Adrenal gland (tissue), 12 donors: ENCODE results near the gene ZSCAN5B. TPM values are rescaled to one million over a fixed set of nuclear protein-coding genes. Genes with fewer than 3 reads are reported as not detected.

Experiments used
- DNase-seq, 7 donors: peaks; one replicate each; pipeline ENCODE4 v3.0.0-alpha.2; 2019 to 2020
- H3K27ac ChIP-seq, 5 donors: fragments of 200-600 bp; sonication (generic) in 4 of 5; 1 replicate in 3 of 5; 2 replicates in 2 of 5; pipeline versions ENCODE4 v1.5.1 to v1.8.0; 2016 to 2020; ENCODE audit warnings: mild to moderate bottlenecking in 1 of 5
- H3K27me3 ChIP-seq: fragments of 200-600 bp; 2 replicates; pipeline ENCODE4 v1.8.0; 2021
- H3K36me3 ChIP-seq, 2 donors: fragments of 200-600 bp; replicated peaks in 1 of 2; 1 replicate in 1 of 2; 2 replicates in 1 of 2; pipeline versions ENCODE4 v1.5.1 to v1.8.0; 2018 to 2022
- H3K4me1 ChIP-seq, 2 donors: fragments of 200-600 bp; replicated peaks in 1 of 2; 1 replicate in 1 of 2; 2 replicates in 1 of 2; pipeline versions ENCODE4 v1.5.1 to v1.8.0; 2018 to 2021
- H3K4me3 ChIP-seq, 4 donors: fragments of 200-600 bp; sonication (generic) in 3 of 4; one replicate each; pipeline ENCODE4 v1.5.1; 2016 to 2018
- H3K9me3 ChIP-seq, 3 donors: fragments of 200-600 bp; sonication (generic) in 1 of 3; replicated peaks in 1 of 3; 1 replicate in 2 of 3; 2 replicates in 1 of 3; pipeline versions ENCODE4 v1.5.1 to v1.8.0; 2016 to 2021
- POLR2A ChIP-seq, 2 donors: fragments of 450-650 bp; IDR thresholded peaks; one replicate each; pipeline ENCODE4 v1.6.1; 2017; ENCODE audit warnings: antibody characterized with exemption in 2 of 2, mild to moderate bottlenecking in 2 of 2, moderate library complexity in 1 of 2
- WGBS, 4 donors: extraction: QIAGEN DNeasy Blood & Tissue Kit in 2 of 4; methylation state at CpG; one replicate each; pipeline versions ENCODE4 v1.1.5 to v1.1.7; 2013 to 2017; 5-methylcytosine and 5-hydroxymethylcytosine counted together
- intact Hi-C, 2 donors: fragments of 100-400 bp; cut with DNase I; formaldehyde crosslinking; loops; one replicate each; pipeline versions ENCODE4 v1.14.1 to v1.15.0; 2022 to 2023
- polyA plus RNA-seq, 3 donors: library from polyadenylated mRNA; stranded (reverse); fragments of 200-250 nt in 2 of 3; fragments of 350-450 nt in 1 of 3; fragmentation: Illumina TruSeq in 1 of 3; extraction: RNeasy Lipid Tissue Mini Kit (QIAGEN cat#74804) in 1 of 3; gene quantifications; one replicate each; pipeline ENCODE4 v1.2.3, GENCODE V29; 2013 to 2014
- total RNA-seq, 9 donors: library from RNA; depleted of rRNA in 4 of 9; stranded (reverse); fragments of >200 nt in 4 of 9; fragments of 120-200 nt in 1 of 9; fragmentation: NEBNext Ultra II Directional in 1 of 9; extraction: Animal tissue kit (Norgen Biotek cat#: 25700) in 1 of 9; gene quantifications; one replicate each; pipeline versions ENCODE4 v1.1.0 to v1.2.4, GENCODE V29; 2013 to 2023
- TF ChIP-seq, protein P1 (sequence below), 6 experiments: fragments of 450-650 bp in 4 of 6; fragments of 200-600 bp in 2 of 6; sonication (generic) in 1 of 6; IDR thresholded peaks; 1 replicate in 5 of 6; 2 replicates in 1 of 6; pipeline versions ENCODE4 v1.5.1 to v1.8.0; 2016 to 2021; ENCODE audit warnings: antibody characterized with exemption in 6 of 6, mild to moderate bottlenecking in 2 of 6, moderate library complexity in 1 of 6
- donor health status: healthy with polysubstance abuse.
- donor health status: Bipolar disorder and iron deficiency.
- donor health status: DM: yes; HTN: yes; CAD: no.
- donor health status: DM: no; HTN: no; CAD: no.
- donor health status: DM: no; HTN: no; CAD: no.
- donor health status: DM: yes; HTN: yes; CAD: no.

The ZSCAN5B gene
- total and polyA plus RNA-seq, 12 donors: 0.09 to 0.19 (median 0.12) TPM; not detected in 8

DNA sequence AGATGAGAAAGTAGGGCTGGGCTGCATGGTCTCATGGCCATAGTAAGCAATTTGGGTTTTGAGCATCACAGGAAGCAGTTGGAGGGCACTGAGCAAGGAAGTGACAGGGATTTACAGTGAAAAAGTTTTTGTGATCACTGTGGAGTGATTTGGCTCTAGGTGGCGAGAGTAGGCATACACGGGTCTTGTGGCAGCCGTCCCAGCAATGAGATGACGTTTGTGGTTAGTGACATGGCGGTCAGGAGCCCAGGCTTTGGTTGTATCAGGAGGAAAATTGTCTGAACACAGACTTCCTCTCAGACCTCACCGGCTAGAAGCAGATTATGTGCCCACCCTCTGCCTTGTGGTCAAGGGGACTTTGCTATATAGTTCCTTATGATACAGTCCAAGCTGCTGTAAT is 53.2 kb downstream of the ZSCAN5B start:
- intact Hi-C loops: no loop called here
- H3K27ac ChIP-seq: no peak overlapping the region
- TF ChIP-seq POLR2A (IDR thresholded peaks at IDR 0.05): no peak
- TF ChIP-seq, protein P1, sequence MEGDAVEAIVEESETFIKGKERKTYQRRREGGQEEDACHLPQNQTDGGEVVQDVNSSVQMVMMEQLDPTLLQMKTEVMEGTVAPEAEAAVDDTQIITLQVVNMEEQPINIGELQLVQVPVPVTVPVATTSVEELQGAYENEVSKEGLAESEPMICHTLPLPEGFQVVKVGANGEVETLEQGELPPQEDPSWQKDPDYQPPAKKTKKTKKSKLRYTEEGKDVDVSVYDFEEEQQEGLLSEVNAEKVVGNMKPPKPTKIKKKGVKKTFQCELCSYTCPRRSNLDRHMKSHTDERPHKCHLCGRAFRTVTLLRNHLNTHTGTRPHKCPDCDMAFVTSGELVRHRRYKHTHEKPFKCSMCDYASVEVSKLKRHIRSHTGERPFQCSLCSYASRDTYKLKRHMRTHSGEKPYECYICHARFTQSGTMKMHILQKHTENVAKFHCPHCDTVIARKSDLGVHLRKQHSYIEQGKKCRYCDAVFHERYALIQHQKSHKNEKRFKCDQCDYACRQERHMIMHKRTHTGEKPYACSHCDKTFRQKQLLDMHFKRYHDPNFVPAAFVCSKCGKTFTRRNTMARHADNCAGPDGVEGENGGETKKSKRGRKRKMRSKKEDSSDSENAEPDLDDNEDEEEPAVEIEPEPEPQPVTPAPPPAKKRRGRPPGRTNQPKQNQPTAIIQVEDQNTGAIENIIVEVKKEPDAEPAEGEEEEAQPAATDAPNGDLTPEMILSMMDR (IDR thresholded peaks at IDR 0.05): no peak

DNA sequence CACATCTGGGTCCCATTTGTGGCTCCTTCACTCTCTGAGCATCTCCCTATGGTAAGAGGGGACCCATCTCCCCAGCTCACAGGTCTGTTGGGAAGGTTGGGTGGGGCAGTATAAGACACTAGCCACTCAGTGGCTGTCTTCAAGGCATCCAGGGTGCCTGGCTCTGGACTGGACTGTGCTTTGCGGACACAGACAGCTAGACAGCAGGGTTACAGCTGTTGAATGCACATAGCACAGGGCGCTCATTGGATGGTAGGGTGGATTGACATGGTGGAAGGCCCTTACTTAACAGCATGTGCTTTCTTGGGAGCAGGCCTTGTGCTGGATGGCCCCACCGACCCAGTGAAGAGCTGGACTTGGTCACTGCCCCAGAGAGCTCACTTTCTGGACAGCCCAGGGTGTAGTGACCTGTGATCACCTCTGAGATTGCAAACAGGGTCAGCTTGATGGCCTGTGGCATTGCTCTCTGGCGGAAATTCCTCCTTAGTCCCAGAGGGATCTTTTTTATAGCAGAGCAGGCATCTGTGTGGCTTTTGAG is 54.6 kb downstream of the ZSCAN5B start:
- no peaks in the 10 kb centered on the region for H3K27me3 ChIP-seq
- peaks cover 0 to 5% of the 10 kb centered on the region in 2 donors for H3K36me3 ChIP-seq
- H3K4me3 ChIP-seq: no peak overlapping the region
- peaks cover 7 to 24% of the 10 kb centered on the region in 2 donors for H3K4me1 ChIP-seq
- no peak for DNase-seq
- 87 to 100% (median 89%) methylated on average over 3 to 4 of the region's 4 CpGs for WGBS, 4 donors
- TF ChIP-seq, protein P1 (IDR thresholded peaks at IDR 0.05): no peak
- TF ChIP-seq POLR2A (IDR thresholded peaks at IDR 0.05): no peak
- intact Hi-C loops: no loop called here
- no peaks in the 10 kb centered on the region for H3K9me3 ChIP-seq
- H3K27ac ChIP-seq: no peak overlapping the region

More for the DNA sequence above, 53.2 kb downstream of the ZSCAN5B start:
- Histone ChIP-seq H3K27me3 (no peaks in the 10 kb centered on the region), H3K9me3 (no peaks in the 10 kb centered on the region), H3K4me1 (peaks cover 7 to 19% of the 10 kb centered on the region in 2 donors), H3K4me3 (no peak overlapping the region), H3K36me3 (peaks cover 0 to 5% of the 10 kb centered on the region in 2 donors)
- DNase-seq: no peak
- 58 to 76% (median 70%) methylated on average over 6 of the region's 6 CpGs for WGBS, 4 donors

DNA sequence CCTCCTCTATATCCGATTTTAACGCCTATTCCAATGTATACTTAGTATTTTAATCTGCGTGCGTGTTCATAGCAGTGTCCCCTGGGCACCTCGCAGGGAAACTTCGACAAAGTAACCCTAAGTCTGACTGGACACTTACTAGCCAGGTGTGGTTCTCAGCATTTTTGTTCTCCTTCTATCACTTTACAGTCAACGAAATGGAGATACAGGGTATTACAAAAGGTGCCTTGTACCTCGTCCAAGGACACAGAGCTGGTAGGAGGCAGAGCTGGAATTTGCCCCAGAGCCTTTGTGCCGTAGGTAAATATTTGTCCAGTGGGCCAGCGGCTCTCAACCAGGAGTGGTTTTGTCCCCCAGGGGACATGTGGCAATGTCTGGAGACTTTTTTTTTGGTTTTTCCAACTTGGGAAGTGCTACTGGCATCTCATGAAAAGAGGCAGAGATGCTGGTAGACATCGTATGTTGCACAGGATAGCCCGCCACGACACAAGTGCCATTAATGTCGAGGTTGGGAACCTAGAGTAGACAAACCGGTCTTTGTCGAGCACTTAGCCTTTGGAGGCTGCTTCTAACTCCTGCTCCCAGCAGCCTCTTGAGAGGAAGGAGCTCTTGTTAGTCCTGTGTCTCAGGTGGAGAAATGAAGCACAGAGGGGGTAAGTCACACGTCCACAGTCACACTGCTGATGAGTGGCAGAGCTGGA is 55.3 kb downstream of the ZSCAN5B start:
- Histone ChIP-seq H3K4me1 (peaks cover 7 to 21% of the 10 kb centered on the region in 2 donors), H3K9me3 (no peaks in the 10 kb centered on the region), H3K27me3 (no peaks in the 10 kb centered on the region), H3K27ac (peak overlapping the region in 2 of 5 donors; percentile 14 to 89), H3K4me3 (peak overlapping the region in 2 of 4 donors; percentile 6 to 51), H3K36me3 (no peaks in the 10 kb centered on the region)
- intact Hi-C loops: no loop called here
- WGBS, 4 donors: 58 to 62% (median 60%) methylated on average over 16 to 17 of the region's 17 CpGs
- DNase-seq: no peak
- no peak for TF ChIP-seq POLR2A (IDR thresholded peaks at IDR 0.05)
- TF ChIP-seq, protein P1 (IDR thresholded peaks at IDR 0.05): no peak

DNA sequence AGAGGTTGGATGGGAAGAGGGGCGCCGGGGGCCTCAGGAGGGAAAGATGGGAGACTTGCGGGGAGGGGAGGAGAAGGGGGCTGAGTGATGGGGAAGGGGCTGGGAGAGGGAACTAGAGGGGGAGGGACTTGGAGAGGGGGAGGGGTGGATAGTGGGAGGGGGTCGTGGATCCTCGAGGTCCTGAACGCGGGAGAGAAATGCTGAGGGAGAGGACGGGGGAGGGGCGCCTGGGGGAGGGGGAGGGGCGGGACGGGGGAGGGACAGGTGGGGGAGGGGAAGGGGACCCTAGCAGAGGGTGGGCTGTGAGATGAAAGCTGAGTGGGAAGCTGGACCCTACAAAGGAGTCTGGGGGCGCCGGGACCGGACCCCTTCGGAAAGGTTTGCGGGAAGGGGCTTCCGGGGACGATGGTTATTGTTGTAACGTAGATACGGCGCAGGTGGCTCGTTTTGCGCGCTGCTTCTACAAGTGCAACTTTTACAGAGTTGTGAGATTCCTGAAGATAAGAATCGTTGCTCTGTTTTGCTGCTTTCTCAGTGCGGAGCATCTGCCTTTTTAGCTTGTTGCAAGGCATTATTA is 56.1 kb downstream of the ZSCAN5B start:
- TF ChIP-seq, protein P1 (IDR thresholded peaks at IDR 0.05): no peak
- no peak for TF ChIP-seq POLR2A (IDR thresholded peaks at IDR 0.05)
- Histone ChIP-seq H3K27ac (peak overlapping the region in 3 of 5 donors; percentile 35 to 89 (median 85)), H3K4me3 (peak overlapping the region in 3 of 4 donors; percentile 6 to 51 (median 26)), H3K4me1 (peaks cover 7 to 14% of the 10 kb centered on the region in 2 donors), H3K27me3 (no peaks in the 10 kb centered on the region), H3K36me3 (no peaks in the 10 kb centered on the region), H3K9me3 (no peaks in the 10 kb centered on the region)
- WGBS, 4 donors: 1 to 5% (median 1%) methylated on average over 15 to 24 of the region's 26 CpGs
- intact Hi-C loops: no loop called here
- peak in 3 of 7 donors; percentile 43 to 48 (median 46) for DNase-seq
